GM10248 (cell line): ENCODE results near the gene TENT5A.

ENCODE experiments used
- CTCF ChIA-PET: fragments of 300-600 bp; sonication (Branson Sonifier 250); formaldehyde crosslinking; extraction: SDS; loops from one replicate; lab custom pipeline; 2021; ENCODE audit warnings: antibody characterized with exemption; lab: Yijun Ruan, JAX
- POLR2A ChIA-PET: fragments of 350-650 bp; sonication (Branson Sonifier 250); formaldehyde crosslinking; extraction: SDS; loops from one replicate; lab custom pipeline; 2020; ENCODE audit warnings: antibody characterized with exemption; lab: Yijun Ruan, JAX
- DNase-seq: peaks from one replicate; pipeline ENCODE4 v3.0.0; 2012; ENCODE audit errors: extremely low spot score
- CTCF ChIP-seq: IDR thresholded peaks from 2 replicates; pipeline ENCODE4 v1.5.1; 2012; ENCODE audit warnings: mild to moderate bottlenecking, low read depth; ENCODE audit errors: extremely low read depth, missing control alignments, control extremely low read depth

Gene TENT5A

DNA sequence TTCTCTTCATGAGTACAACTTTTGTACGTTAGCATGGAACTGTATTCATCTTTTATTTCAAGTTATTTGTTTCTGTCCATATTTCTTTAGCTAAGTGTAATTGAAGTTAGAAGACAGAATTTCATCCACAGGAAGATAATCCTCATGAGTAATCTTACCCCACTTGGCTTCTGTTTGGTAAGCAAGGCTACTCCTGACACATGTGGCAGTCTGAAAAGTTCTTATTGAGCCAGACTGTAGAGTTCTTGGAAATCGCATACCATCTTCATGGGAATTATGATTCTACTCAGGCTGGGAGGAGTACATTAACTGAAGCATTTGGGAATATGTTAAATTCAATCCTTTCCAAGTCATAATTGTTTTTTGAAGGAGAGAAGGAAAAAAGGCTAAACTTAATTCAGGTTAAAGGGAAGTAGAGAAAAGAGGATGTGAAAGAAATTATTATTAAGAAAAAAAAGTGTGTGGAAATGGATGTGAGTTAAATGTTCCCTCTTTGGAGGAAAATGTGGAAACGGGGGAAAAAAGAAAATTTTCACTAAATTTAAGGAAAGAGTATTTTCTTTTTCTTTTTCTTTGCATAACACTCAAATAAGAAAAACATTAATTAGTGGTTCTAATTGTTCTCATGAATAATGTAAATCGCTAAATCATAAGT lies 41.5 kb upstream of the TENT5A start:
- POLR2A ChIA-PET = no interaction called here
- CTCF ChIA-PET = interaction anchor here (0.9 kb wide), 1 partner anchor 18 kb away, joined by 3 read pairs; no protein-coding TSS in a partner anchor
- DNase-seq = no peak
- TF ChIP-seq CTCF = no peak

GRCh38 chr6:81792826-81793225 lies 40.3 kb upstream of the TENT5A start:
- CTCF ChIA-PET = interaction anchor here (0.9 kb wide), 2 partner anchors 10 to 19 kb away, joined by 3 to 4 read pairs; no protein-coding TSS in a partner anchor
- no peak for DNase-seq
- TF ChIP-seq CTCF = no peak
- POLR2A ChIA-PET = no interaction called here

- no peak for DNase-seq
- CTCF ChIA-PET = no interaction called here
- TF ChIP-seq CTCF = no peak
- POLR2A ChIA-PET = no interaction called here
Observed at GRCh38 chr6:81791756-81792155, 39.3 kb upstream of the TENT5A start.

GRCh38 chr6:81790034-81790433 lies 37.6 kb upstream of the TENT5A start:
- TF ChIP-seq CTCF = no peak
- ChIA-PET CTCF (no interaction called here), POLR2A (no interaction called here)
- DNase-seq = no peak

- TF ChIP-seq CTCF = no peak
- CTCF ChIA-PET = interaction anchor here (0.9 to 1.1 kb wide), 2 partner anchors 14 to 16 kb away, joined by 3 read pairs; no protein-coding TSS in a partner anchor
- no peak for DNase-seq
- POLR2A ChIA-PET = no interaction called here
Observed at GRCh38 chr6:81789291-81789690, 36.8 kb upstream of the TENT5A start.

DNA sequence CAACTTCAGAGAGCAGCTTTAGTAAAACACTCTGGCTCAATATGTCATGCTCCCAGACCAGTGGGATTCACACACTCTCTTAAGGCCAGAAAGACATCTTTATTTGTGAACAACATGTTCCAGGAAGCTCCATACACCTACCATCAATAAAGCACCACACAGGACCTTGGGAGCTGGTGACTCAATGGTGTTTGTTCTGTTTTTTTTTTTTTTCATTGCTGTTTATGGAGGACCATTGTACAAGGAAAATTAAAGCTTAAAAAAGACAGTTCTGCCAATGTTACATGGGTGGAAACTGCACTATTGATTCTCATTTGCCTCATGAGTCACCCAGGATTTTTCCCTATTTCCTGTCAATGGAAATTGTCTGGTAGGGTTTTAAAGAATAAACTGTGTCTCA lies 36.3 kb upstream of the TENT5A start:
- no peak for TF ChIP-seq CTCF
- POLR2A ChIA-PET = no interaction called here
- DNase-seq = no peak
- CTCF ChIA-PET = interaction anchor here (0.8 to 1.1 kb wide), 3 partner anchors 13 to 42 kb away, joined by 3 read pairs; no protein-coding TSS in a partner anchor
